Measurements from ENCODE around the gene SMIM7. TPM values are rescaled to one million over a fixed set of nuclear protein-coding genes. Genes with fewer than 3 reads are reported as not detected.
"Not testable (repeated sequence)": the region's sequence is repeated elsewhere in the genome, so short reads cannot be mapped to it uniquely, and the experiment has no call there.

The SMIM7 gene
- total and polyA plus RNA-seq, 2 donors from 2014 or later = 66.2 to 144 TPM

GRCh38 chr19:16676101-16676798 lies 16.3 kb upstream of the SMIM7 start:
- peaks cover 0 to 6% (median 0%) of the 10 kb centered on the region in 3 donors for H3K9me3 ChIP-seq (ENCODE audit: control insufficient read depth in 2 of 3, insufficient read depth in 1 of 3, low read length in 3 of 3)
- no peak for DNase-seq
- H3K9ac ChIP-seq (ENCODE audit: low read length in 3 of 3) = no peak overlapping the region
- no peaks in the 10 kb centered on the region for H3K27me3 ChIP-seq (ENCODE audit: control insufficient read depth, insufficient read depth, low read length)
- H3K27ac ChIP-seq (ENCODE audit: low read depth in 2 of 2, low read length in 2 of 2) = no peak overlapping the region
- peaks cover 0 to 11% (median 8%) of the 10 kb centered on the region in 3 donors for H3K36me3 ChIP-seq (ENCODE audit: control insufficient read depth in 2 of 3, insufficient read depth in 3 of 3, low read length in 3 of 3)
- no peak for TF ChIP-seq CTCF (IDR thresholded peaks at IDR 0.05; ENCODE audit: borderline replicate concordance, extremely low read depth, insufficient read depth)
- intact Hi-C loops (cut with DNase I) = no loop called here
- H3K4me3 ChIP-seq (ENCODE audit: low read length in 3 of 3) = no peak overlapping the region
- FAIRE-seq = no peak
- H3K4me1 ChIP-seq (ENCODE audit: control insufficient read depth in 2 of 3, insufficient read depth in 2 of 3, low read depth in 1 of 3, low read length in 3 of 3) = no peaks in the 10 kb centered on the region

GRCh38 chr19:16673839-16674238 lies 13.9 kb upstream of the SMIM7 start:
- H3K27me3 ChIP-seq (ENCODE audit: control insufficient read depth, insufficient read depth, low read length); intact Hi-C loops (cut with DNase I); H3K9ac ChIP-seq (ENCODE audit: low read length in 3 of 3); H3K4me3 ChIP-seq (ENCODE audit: low read length in 3 of 3); FAIRE-seq; H3K27ac ChIP-seq (ENCODE audit: low read depth in 2 of 2, low read length in 2 of 2); DNase-seq; H3K36me3 ChIP-seq (ENCODE audit: control insufficient read depth in 2 of 3, insufficient read depth in 3 of 3, low read length in 3 of 3); H3K4me1 ChIP-seq (ENCODE audit: control insufficient read depth in 2 of 3, insufficient read depth in 2 of 3, low read depth in 1 of 3, low read length in 3 of 3); H3K9me3 ChIP-seq (ENCODE audit: control insufficient read depth in 2 of 3, insufficient read depth in 1 of 3, low read length in 3 of 3): not testable (repeated sequence)

- Histone ChIP-seq H3K9ac (ENCODE audit: low read length in 3 of 3) (no peak overlapping the region), H3K36me3 (ENCODE audit: control insufficient read depth in 2 of 3, insufficient read depth in 3 of 3, low read length in 3 of 3) (no peaks in the 10 kb centered on the region), H3K4me1 (ENCODE audit: control insufficient read depth in 2 of 3, insufficient read depth in 2 of 3, low read depth in 1 of 3, low read length in 3 of 3) (no peaks in the 10 kb centered on the region), H3K27ac (ENCODE audit: low read depth in 2 of 2, low read length in 2 of 2) (no peak overlapping the region), H3K9me3 (ENCODE audit: control insufficient read depth in 2 of 3, insufficient read depth in 1 of 3, low read length in 3 of 3) (no peaks in the 10 kb centered on the region), H3K27me3 (ENCODE audit: control insufficient read depth, insufficient read depth, low read length) (no peaks in the 10 kb centered on the region), H3K4me3 (ENCODE audit: low read length in 3 of 3) (no peak overlapping the region)
- DNase-seq (no peak), FAIRE-seq (no peak)
- intact Hi-C loops (cut with DNase I) = no loop called here
- TF ChIP-seq CTCF (IDR thresholded peaks at IDR 0.05; ENCODE audit: borderline replicate concordance, extremely low read depth, insufficient read depth) = no peak
Measured at GRCh38 chr19:16673231-16673630, 13.3 kb upstream of the SMIM7 start.

DNA sequence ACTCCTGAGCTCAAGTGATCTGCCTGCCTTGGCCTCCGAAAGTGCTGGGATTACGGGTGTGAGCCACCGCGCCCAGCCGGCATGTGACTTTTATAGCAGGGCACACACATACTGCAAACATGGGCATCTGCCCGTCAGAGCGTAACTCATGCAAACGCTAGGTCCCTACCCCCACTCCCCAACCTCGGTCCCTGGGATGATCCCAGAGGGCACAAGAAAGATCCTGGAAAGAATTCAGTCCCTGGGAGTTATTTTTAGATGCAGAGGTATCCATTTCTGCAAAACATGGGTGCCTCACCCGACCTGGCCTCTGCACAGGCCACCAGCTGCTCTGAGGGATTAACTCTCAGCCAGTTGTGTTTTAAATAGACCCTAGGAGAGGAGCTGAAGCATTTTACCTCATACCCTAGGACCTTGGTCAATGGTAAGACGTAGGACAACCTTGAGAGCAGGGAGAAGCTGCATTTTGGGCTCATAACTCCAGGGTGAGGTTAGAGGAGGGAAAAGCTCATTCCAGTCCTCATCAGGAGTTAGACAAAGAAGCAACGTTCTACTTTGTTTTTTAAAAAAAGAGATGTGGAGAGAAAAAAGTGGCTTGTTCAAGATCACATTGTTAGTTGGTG lies 11.8 kb upstream of the SMIM7 start:
- H3K36me3 ChIP-seq (ENCODE audit: control insufficient read depth in 2 of 3, insufficient read depth in 3 of 3, low read length in 3 of 3) = no peaks in the 10 kb centered on the region
- intact Hi-C loops (cut with DNase I) = no loop called here
- H3K27ac ChIP-seq (ENCODE audit: low read depth in 2 of 2, low read length in 2 of 2) = no peak overlapping the region
- H3K27me3 ChIP-seq (ENCODE audit: control insufficient read depth, insufficient read depth, low read length) = no peaks in the 10 kb centered on the region
- H3K9me3 ChIP-seq (ENCODE audit: control insufficient read depth in 2 of 3, insufficient read depth in 1 of 3, low read length in 3 of 3) = no peaks in the 10 kb centered on the region
- no peak for FAIRE-seq
- H3K4me1 ChIP-seq (ENCODE audit: control insufficient read depth in 2 of 3, insufficient read depth in 2 of 3, low read depth in 1 of 3, low read length in 3 of 3) = no peaks in the 10 kb centered on the region
- DNase-seq = no peak
- H3K9ac ChIP-seq (ENCODE audit: low read length in 3 of 3) = no peak overlapping the region
- no peak for TF ChIP-seq CTCF (IDR thresholded peaks at IDR 0.05; ENCODE audit: borderline replicate concordance, extremely low read depth, insufficient read depth)
- no peak overlapping the region for H3K4me3 ChIP-seq (ENCODE audit: low read length in 3 of 3)
